ENCODE results near the gene ITIH2.
"Not testable (repeated sequence)": the region's sequence is repeated elsewhere in the genome, so short reads cannot be mapped to it uniquely, and the experiment has no call there.

Gene ITIH2

GRCh38 chr10:7700577-7701125 lies 2.5 kb upstream of the ITIH2 start:
- no peak for DNase-seq

GRCh38 chr10:7701158-7701742 lies 1.9 kb upstream of the ITIH2 start:
- no peak for DNase-seq

GRCh38 chr10:7702288-7702812 lies 766 bp upstream of the ITIH2 start:
- DNase-seq: no peak

DNA sequence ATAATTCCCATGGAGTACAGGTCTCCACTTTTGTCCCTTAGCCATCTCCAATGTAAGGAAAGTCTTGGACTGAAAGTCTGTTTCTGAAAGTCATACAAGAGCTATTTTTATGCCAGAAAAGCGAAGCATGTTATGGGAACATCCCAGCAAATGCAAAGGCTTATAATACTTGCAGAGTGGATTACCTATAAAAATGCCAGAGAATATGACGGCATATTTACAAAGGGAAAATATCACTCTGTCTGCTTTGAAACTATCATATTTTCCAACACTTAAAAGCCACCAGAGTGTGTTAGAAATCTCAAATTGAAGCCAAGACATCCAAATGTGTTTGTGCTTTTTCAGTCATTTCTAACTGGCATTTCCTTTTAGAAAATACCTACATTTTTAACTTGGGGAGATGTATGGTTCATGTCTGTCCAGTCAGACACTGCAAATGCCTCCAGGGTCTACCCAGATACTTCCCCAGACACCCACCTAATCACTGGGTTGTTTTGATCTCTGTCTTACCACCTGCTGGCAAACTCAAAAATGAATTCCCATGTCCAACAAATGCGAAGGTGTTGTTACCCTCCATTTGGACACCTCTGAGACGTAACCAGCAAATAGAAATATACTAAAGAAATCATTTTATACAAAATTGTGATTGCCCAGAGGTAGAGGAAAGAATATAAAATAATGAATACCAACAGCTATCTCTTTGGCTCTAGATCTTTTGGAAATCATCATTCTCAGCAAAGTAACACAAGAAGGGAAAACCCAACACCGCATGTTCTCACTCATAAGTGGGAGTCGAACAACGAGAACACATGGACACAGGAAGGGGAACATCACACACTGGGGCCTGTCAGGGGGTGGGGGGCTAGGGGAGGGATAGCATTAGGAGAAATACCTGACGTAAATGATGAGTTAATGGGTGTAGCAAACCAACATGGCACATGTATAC lies 1.2 kb downstream of the ITIH2 start:
- no peak for DNase-seq

GRCh38 chr10:7705341-7705740 lies 2.2 kb downstream of the ITIH2 start:
- no peak for DNase-seq

- no peak for DNase-seq
These were observed 3.5 kb downstream of the ITIH2 start for GRCh38 chr10:7706534-7707073.

DNA sequence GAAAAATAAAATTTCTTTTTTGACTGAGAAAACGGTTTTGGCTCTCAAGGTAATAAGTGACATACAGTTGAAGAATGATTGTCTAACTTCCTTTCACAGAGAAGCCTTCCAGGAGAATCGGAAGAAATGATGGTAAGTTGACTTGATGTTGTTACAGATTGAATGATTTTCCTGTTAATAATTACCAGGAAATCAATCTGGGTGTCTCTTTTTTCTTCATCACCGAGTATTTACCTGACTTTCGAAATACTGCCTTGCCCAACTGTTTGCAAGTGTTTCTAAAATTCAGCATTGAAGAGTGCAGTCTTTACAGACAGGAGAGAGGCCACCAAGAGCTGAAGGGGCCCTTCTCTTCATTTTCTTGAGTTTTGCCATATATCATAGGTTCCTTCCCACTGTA lies 4.0 kb downstream of the ITIH2 start:
- DNase-seq: no peak

DNA sequence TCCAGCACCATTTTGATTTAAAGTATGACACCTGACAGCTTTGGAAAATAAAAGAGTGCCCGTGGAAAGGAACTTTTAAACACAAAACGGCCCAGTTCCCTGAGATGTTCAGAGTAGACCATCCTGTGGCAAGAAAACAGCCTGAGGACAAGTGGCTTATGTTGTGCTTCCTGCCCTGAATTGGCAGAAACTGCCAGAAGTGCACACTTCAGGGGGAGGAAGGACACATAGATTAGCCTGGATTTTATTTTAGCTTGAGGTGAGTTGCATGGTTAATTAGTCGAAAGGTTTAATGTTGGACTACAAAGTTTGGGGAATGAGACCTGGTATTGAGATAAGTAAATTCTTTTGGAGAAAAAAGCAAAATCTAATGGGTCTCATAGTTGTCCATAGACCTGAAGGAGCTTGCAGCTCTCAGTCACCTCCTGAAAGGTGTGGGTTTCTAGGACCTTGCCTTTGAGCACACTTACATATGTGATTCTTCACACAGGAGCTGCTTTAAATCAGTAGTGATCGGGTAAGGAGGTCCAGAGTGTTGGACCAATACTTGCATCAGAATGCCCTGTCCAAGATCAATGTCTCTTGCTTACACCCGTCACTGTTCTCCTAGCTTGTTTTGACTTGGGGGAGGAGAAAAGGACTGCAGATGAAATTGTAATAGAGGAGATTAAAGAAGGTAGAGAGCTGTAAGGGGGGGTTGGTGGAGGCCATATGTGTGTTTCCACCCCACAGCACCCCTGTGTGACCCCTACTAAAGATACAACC lies 4.9 kb downstream of the ITIH2 start:
- no peak for DNase-seq

DNA sequence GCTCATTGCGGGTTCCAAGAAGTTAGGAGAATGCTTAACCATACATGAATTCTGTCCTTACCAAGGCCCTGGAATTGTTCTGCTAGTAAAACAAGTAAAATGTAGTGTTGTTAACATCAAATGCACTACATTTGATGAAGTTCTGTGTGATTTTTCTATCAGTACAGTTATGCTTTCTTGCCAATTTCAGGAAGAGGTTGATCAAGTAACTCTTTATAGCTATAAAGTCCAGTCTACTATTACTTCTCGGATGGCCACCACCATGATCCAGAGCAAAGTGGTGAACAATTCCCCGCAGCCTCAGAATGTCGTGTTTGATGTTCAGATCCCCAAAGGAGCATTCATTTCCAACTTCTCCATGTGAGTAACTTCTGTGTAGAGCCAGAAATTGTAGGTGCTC lies 5.7 kb downstream of the ITIH2 start:
- DNase-seq: no peak

DNA sequence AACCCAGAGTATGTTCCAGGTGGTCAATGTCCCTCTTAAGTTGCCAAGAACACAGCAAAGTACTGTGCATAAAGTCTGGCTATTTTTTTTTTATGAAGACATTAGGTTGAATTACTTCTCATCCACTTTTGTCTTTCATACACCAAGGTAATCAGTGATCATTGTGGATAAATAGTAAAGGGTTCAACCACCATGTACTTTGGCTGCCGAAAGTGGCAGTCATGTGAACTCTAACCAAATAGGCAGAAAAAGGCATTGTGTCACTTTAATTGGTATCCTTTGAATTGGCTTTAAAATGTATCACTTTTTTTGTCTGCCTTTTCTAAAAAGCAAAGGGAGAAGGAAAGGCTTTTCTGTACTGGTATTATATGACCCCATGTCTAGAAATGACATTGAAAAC lies 7.3 kb downstream of the ITIH2 start:
- DNase-seq: no peak

GRCh38 chr10:7711075-7711474 lies 8.0 kb downstream of the ITIH2 start:
- DNase-seq: not testable (repeated sequence)

DNA sequence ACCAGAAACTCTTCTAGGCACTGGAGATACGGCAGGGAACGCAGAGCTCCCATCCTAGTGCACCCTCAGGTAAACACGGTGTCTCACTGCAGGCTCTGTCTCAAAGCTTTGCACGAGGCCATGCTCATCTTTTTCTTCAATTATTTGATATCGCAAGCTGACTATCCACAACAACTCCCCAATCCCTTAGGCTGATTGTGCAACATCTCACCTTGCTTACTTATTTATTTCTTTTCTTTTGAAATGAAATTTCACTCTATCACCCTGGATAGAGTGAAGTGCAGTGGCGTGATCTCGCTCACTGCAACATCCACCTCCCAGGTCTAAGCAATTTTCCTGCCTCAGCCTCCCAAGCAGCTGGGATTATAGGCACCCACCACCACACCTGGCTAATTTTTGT lies 12.4 kb downstream of the ITIH2 start:
- no peak for DNase-seq

- DNase-seq: no peak
These were observed 14.7 kb downstream of the ITIH2 start for GRCh38 chr10:7717767-7718166.

DNA sequence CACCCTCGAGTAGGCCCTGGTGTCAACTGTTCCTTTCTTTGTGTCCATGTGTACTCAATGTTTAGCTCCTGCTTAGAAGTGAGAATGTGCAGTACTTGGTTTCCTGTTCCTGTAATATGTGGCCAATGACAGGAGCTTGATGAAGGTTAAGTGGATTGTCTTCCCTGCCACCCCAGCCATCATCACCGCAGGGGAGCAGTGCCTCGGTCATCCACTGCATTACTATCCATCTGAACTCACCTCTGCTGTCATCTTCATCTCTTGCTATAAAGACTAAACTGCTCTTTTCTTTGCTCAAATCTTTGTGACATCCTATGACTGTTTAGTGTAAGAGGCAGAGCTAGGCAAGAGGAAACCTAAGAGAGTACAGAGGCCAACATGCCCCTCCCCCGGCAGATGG lies 15.6 kb downstream of the ITIH2 start:
- DNase-seq: no peak

GRCh38 chr10:7720478-7720877 lies 17.4 kb downstream of the ITIH2 start:
- DNase-seq: no peak

GRCh38 chr10:7722927-7723529 lies 19.9 kb downstream of the ITIH2 start:
- no peak for DNase-seq

DNA sequence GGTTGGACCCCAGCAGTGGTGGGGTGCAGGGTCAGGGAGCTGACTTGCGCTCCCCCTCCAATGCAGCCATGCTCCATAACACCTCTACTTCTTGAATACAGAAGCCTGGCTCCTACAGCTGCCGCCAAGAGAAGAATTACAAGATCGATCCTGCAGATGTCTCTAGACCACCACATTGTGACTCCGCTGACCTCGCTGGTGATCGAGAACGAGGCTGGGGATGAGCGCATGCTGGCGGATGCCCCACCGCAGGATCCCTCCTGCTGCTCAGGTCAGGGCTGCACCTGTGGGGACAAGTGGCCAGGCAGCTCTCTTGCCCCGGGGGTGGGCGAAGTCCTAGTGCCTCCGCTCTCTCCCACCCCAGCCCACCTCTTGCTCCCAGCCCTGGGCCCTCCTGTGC lies 31.7 kb downstream of the ITIH2 start:
- DNase-seq: no peak

DNA sequence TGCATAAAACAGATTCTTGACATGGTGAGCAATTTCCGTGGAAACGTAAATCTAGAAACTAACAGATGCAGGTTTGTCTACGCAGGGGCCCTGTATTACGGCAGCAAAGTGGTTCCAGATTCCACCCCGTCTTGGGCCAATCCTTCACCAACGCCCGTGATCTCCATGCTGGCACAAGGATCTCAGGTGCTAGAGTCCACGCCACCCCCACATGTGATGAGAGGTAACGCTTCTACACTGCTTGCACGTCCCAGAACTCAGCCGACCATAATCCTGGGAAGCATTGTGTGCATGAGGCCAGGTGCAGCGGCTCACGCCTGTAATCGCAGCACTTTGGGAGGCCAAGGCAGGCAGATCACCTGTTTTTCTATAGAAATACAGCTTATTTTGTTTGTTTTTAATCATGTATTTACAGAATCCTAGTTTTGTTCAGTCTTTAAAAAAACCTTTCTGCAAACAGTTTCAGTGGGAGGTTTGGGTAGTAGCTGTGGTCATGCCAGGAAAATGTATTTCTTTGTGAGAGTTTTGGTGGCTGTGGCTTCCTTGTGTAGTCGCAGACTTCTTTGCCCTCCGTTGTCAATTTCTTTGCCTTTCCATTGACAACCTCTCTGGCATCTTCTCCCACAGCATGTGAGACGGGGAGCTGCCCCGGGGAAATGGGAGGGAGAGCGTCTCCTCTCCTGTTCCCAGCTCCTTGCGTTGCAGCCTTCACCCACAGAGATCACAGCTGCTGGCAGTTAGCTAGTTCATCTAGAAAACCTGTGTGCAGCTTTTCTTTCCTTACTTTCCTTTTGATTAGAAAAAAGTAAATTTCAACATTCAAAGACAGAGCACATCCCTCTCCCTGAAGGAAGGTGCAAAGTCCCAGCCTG lies 35.7 kb downstream of the ITIH2 start:
- no peak for DNase-seq

GRCh38 chr10:7744307-7744706 lies 41.2 kb downstream of the ITIH2 start:
- no peak for DNase-seq

DNA sequence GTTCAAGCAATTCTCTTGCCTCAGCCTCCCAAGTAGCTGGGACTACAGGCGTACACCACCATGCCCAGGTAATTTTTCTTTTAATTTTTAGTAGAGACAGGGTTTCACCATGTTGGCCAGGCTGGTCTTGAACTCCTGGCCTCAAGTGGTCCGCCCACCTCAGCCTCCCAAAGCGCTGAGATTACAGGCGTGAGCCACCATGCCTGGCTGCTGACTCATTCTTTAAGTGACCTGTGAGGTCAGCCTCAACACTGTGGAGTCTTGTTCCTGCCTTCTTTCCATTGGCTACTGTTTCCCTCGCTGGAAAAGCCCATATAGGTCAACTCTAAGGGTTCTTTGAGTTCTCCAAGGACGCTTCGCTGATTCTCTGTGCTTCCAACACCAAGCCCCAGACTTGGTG lies 45.5 kb downstream of the ITIH2 start:
- not testable (repeated sequence) for DNase-seq

DNA sequence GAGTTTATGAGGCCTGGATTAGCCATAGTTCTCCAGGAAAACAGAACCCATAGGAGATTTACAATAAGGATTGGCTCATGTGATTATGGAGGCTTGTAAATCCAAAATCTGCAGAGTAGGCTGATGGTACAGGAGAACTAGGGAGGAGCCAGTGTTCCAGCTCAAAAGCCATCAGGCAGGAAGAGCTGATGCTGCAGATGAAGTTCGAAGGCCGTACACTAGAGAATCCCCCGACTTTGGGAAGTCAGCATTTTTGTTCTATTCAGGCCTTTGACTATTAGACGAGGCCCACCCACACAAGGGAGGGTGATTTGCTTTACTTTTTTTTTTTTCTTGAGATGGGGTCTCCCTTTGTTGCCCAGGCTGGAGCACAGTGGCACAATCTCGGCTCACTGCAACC lies 47.1 kb downstream of the ITIH2 start:
- DNase-seq: no peak
